ENCODE results near the gene ATP2A1.
A peak's percentile ranks its signal among the peaks of the same experiment; 100 is the strongest.

The ATP2A1 gene

GRCh38 chr16:28872952-28873351 lies 5.3 kb upstream of the ATP2A1 start:
- TF ChIP-seq CTCF (IDR thresholded peaks at IDR 0.05; ENCODE audit: low read depth, low read length) = no peak
- DNase-seq (ENCODE audit: extremely low read depth, low read depth) = no peak

GRCh38 chr16:28873543-28874201 lies 4.6 kb upstream of the ATP2A1 start:
- peak; percentile 59 for TF ChIP-seq CTCF (IDR thresholded peaks at IDR 0.05; ENCODE audit: low read depth, low read length)
- DNase-seq (ENCODE audit: extremely low read depth, low read depth) = no peak

- no peak for DNase-seq (ENCODE audit: extremely low read depth, low read depth)
- TF ChIP-seq CTCF (IDR thresholded peaks at IDR 0.05; ENCODE audit: low read depth, low read length) = no peak
These were observed 3.9 kb upstream of the ATP2A1 start for GRCh38 chr16:28874406-28874805.

GRCh38 chr16:28875134-28876018 lies 2.9 kb upstream of the ATP2A1 start:
- DNase-seq (ENCODE audit: extremely low read depth, low read depth) = no peak
- no peak; the same call in 1 of the 2 replicates for TF ChIP-seq CTCF (IDR thresholded peaks at IDR 0.05; ENCODE audit: low read depth, low read length)

- no peak for TF ChIP-seq CTCF (IDR thresholded peaks at IDR 0.05; ENCODE audit: low read depth, low read length)
- no peak for DNase-seq (ENCODE audit: extremely low read depth, low read depth)
These were observed 2.1 kb upstream of the ATP2A1 start for GRCh38 chr16:28876019-28876659.

- no peak for DNase-seq (ENCODE audit: extremely low read depth, low read depth)
- no peak for TF ChIP-seq CTCF (IDR thresholded peaks at IDR 0.05; ENCODE audit: low read depth, low read length)
These were observed 1.2 kb upstream of the ATP2A1 start for GRCh38 chr16:28876973-28877654.

Data from AG09319 (cell line).